CD4-positive, alpha-beta T cell treated with Interleukin-17A for 4 hours (primary cell): ENCODE data around the gene MYO15A.

Experiments
- DNase-seq: peaks from one replicate; pipeline ENCODE4 v3.0.0-alpha.2; 2020; ENCODE audit warnings: mixed read lengths

Gene MYO15A

DNA sequence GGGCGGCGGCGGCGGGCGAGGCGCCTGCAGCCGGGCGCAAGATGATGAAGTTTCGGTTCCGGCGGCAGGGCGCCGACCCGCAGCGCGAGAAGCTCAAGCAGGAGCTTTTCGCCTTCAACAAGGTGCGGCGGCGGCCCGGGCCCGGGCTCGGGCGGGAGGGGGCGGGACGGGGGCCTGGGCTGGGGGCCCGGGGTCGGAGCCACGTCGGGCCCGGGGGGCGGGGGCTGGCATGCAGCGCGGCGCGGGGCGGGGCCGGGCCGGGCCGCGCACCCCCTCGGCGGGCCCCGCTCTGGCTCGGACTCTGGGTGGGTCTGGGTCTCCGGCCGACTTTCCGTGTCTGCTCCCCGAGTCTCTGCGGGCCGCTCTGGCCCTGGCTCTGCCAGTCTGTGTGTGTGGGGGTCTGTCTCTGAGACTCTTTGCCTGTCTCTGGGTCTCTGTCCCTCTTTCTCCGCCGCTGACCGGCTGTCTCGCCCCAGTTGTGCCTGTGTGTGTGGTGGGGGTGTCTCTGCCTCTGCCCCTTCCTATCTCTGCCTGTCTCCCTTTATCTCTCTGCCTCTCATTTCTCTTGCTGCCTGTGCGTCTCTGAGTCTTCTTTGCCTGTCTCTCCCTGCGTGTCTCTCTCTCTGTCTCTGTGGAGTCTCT is 117.2 kb downstream of the MYO15A start:
- DNase-seq, result no peak

DNA sequence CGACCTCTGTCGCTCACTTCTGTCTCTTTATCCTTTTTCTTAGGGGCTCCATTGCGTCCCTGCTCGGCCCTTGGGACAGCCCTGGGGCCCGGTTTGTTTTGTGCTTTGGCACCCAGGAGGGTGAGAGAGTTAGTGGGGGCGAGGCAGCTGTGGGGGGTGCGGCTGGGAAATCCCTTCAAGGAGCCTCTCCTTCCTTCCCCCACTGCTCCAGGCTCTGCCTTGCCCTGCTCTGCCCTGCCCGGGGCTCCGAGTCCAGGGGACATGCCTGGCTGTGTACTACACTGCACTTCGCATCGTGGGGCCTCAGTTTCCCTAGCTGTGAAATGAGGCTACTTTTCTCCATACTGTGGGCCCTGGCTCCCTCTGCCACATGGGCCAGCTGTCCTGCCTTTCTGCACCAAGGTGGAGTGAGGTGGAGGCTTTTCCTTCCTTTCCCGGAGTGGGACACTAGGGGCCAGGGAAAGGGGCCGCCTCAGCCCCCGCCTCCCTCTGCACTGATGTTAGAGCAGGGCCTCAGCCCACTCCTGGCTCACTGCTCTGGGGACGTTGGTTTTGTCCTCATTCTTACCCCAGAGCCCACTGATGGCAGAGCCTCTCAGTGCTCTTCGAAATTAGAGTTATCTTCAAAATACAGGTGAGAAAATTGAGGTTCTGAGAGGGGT is 117.9 kb downstream of the MYO15A start:
- DNase-seq, result no peak

DNA sequence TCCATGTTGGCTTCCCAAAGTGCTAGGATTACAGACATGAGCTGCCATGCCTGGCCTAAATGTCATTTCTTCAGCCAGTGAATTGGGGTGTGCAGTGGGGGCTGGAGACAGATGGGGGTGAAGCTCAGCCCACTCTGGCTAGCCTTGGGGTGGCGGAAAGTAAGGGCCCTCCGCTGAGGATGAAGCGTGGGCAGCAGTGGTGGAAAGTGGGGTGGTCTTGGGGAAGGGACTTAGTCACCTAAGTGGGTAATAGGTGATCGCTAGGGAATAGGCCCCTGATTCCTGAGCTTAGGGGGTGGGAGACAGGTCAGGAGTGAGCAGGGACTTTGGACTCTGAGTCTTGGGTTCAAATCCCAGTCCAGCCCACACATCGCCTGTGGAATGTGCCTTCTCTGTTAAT is 119.1 kb downstream of the MYO15A start:
- DNase-seq, result no peak

DNA sequence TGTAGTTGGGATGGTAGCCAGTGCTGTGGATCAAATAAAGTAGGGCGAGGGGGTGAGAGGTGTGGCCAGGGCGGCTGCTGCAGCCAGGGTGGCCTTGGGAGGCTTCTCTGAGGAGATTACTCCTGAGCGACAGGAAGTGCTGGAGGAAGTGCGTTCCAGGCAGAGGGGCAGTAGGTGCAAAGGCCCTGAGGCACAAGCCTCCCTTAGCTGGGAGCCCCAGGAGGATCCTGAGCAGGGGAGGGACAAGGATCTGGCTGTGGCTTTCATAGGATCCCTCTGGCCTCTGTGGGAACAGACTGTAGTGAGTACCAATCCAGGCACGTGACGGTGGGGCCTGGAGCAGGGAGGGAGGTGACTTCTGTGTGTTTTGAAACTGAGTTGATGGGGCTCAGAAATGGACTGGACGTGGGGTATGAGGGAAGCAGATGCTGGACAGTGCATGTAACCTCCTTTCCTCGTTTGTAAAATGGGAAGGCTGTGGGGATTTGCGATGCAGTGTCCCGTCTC is 119.7 kb downstream of the MYO15A start:
- DNase-seq, result no peak

DNA sequence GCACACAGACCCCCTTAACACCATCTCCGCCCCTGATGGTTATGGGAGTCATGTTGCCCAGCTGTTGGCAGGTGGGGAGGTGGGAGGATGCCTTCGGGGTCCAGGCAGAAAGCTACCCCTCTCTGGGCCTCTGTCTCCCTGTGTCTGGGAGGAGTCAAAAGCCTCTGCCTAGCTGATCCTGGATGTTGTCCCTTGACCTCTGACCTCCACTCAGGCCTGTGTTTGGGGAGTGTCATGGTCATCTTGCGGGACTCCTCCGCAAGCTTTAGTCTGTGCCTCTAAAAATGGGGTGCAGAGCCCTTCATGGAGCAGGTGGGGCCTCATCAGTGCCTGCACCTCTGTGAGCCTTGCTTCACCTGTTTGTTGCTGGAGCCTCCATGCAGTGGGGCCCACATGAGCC is 120.7 kb downstream of the MYO15A start:
- DNase-seq, result no peak
